ENCODE results near the gene RIMBP2.
"Not testable (repeated sequence)": the region's sequence is repeated elsewhere in the genome, so short reads cannot be mapped to it uniquely, and the experiment has no call there.

Gene RIMBP2

DNA sequence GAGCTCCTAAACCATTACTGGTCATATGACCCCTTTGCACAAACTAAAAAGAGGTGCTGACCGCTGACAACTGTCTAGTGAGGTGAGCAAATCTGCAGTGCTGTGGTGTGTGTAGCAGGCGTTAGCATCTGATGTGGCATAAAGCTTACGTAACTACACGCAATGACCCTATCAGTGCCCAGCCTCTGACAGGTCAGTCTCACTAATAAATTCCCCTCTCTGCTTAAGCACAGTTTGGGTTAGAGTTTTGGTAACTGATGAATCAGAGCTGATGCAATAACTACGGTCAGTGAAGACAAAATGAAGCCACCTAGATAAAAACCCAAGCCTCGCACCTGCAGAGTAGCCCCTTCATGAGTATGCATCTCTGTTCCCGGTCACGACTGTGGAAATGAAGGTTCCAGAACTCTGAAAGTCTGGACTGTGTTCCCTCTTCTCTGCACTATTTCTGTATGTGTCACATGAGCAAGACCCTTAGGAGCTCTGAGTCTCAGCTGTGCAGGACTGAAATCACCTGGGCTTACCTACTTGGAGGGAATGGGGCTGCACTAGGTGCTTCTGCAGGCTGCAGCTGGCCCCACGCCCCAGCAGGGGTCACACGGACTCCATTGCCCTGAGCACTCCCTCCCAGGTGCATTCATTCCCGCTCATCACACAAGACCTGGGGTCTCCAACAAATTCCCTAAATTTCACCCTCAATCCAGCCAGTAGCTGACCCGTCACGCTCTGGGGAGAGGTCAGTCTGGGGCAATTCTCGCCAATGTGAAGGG lies 54.4 kb downstream of the RIMBP2 start:
- no peak for DNase-seq (ENCODE audit: low read depth in 2 of 3, low spot score in 2 of 3)

DNA sequence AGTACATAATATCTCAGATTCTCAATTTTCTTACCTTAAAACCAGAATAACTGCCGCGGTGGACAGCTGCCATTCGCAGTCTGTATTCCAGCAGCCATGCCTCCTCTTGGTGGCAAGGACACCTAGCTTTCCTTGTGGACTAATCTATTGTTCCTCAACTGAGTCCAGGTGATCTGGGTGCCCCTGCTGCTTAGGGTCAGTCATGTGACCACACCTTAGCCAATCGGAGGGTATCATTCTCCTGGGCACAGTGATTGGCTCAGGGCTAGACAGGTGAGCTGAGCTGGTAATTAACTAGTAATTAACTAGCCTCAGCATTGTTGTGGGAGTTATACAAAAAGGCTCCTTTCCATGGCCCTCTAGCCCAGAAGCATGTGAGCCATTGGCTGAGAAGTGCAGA lies 55.0 kb downstream of the RIMBP2 start:
- no peak for DNase-seq (ENCODE audit: low read depth in 2 of 3, low spot score in 2 of 3)

DNA sequence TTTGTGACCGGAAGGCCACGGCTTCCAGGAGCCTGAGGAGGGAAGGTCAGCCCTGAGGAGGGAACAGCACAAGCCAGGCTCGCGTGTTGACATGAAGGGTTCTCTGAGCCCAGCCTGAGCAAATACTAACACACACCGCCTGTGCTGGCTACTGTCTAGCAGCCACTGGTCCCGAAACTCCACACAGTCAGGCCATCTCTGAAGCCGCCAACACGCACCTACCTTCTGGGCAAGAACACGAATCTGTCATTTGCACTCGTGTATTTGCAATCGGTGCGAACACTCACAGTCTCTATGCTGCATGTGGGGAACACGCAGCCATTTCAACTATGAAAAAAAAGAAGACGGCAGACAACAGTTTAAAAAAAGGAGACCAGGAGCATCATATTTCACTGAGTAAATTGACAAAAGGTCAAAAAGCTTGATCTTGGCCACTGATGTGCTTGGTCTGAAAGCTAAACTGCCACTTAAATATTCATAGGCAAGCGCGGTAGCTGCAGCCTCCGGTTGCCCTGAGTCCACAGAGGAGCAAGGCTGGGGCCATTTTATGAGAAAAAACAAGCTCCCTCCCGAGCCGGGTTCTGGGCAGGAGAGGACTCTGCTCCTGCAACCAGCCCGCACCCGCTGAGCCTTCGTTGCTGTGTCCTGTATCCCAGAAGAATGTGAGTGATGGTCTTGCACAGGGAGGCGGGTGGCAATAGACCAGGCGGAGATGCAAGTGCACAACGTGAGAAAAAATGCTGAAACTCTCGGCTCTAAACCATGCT lies 57.8 kb downstream of the RIMBP2 start:
- no peak for DNase-seq (ENCODE audit: low read depth in 2 of 3, low spot score in 2 of 3)

DNA sequence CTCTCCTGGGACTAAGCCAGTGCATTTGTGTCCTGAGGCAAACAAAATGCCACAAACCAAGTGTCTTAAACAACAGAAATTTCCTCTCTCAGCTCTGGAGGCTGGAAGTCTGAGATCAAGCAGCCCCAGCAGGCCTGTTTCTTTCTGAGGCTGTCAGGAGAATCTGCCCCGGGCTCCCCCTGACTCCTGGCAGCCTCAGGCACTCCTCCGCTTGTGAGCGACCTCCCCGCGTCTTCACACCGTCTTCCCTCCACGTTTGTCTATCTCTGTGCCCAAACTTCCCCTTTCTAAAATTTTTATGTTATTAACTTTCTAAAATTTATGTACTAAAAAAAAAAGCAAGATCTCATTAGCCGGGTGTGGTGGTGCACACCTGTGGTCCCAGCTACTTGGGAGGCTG lies 59.7 kb downstream of the RIMBP2 start:
- no peak for DNase-seq (ENCODE audit: low read depth in 2 of 3, low spot score in 2 of 3)

DNA sequence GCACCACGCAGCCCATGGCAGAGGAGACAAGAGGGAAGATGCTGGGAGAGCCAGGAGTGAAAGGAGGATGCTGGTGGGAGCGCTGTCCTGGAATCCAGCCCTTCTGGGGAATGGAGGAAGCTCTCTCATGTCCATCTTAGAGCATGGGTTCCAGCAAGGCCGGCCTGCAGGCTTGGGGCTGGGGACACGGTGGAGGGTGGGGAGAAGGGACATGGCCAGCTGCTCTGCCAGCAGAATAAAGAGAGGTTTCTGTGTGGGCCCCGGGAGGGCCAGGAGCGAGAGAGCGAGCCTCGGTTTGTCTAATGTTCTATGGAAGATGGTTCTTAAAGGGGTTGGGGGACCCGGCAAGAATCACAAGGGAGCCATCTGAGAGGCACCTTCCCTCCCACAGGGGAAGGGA lies 60.2 kb downstream of the RIMBP2 start:
- no peak for DNase-seq (ENCODE audit: low read depth in 2 of 3, low spot score in 2 of 3)

DNA sequence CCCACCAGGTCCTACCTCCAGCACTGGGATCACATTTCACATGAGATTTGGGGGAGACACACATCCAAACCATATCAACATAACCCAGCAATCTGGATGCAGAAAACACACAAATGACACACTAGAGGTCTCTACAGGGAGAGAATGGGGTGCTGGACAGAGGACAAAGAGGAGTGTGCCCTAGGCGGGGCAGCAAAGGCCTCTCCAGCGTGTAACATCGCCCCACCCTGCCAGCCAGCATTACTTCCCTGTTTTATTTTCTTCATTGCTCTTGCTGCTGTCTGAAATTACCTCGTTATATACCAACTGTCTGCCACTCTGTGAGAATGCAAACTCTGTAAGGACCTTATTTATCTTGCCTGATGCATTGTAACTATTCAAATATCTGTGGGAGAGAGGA lies 61.1 kb downstream of the RIMBP2 start:
- DNase-seq (ENCODE audit: low read depth in 2 of 3, low spot score in 2 of 3): no peak

DNA sequence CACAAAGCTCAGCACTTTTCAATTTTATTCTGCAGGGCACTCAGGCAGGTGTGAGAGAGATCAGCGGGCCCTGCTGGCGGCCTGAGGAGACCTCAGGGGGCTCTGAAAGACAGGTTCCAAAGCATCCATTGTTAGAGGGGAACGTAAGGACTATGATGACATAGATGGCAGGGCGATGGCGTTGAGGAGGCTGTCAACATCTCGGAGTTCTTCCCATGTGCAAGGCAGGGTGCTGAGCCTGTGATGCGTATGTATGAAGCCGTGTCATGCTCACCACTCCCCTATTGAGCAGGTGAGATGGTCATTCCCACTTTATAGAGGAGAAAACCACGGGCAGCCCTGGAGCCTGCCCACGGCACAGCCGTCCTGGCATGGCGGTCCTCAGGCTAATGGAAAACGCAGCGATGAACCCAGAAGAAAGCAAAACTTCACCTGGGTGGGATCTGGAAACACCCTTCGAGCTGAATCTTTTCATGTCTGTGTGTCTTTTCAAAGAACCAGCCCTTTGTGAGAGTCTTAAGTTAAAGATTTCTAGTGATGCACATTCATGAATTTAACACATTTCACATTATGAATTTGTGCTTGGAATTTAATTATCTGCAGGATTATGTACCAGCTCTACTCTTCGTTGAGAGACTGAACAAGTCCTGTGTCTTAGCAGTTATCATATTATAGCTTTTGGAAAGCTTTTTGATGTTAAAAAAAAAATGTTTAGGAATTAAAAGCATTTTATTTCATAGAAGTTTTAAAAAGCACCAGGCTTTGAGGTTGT lies 64.7 kb downstream of the RIMBP2 start:
- DNase-seq (ENCODE audit: low read depth in 2 of 3, low spot score in 2 of 3): no peak

DNA sequence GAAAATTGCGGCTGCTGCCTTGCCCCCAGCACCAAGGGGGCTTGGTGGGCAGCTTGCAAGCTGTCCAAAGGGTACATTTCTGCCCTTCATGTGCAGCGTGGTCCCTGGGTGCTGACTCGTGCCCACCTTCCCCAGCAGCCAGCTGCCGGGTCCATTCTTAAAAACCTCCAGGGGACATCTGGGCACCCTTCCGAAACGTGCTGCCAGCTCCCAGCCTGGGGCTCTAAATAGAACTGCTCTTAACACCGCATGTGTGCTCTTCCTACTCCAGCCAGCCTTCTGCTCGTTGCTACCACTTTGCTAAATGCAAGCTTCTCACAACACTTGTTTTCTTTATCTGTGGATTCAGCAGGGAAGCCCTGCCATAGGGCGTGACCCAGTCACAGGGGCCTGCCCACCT lies 66.0 kb downstream of the RIMBP2 start:
- no peak for DNase-seq (ENCODE audit: low read depth in 2 of 3, low spot score in 2 of 3)

DNA sequence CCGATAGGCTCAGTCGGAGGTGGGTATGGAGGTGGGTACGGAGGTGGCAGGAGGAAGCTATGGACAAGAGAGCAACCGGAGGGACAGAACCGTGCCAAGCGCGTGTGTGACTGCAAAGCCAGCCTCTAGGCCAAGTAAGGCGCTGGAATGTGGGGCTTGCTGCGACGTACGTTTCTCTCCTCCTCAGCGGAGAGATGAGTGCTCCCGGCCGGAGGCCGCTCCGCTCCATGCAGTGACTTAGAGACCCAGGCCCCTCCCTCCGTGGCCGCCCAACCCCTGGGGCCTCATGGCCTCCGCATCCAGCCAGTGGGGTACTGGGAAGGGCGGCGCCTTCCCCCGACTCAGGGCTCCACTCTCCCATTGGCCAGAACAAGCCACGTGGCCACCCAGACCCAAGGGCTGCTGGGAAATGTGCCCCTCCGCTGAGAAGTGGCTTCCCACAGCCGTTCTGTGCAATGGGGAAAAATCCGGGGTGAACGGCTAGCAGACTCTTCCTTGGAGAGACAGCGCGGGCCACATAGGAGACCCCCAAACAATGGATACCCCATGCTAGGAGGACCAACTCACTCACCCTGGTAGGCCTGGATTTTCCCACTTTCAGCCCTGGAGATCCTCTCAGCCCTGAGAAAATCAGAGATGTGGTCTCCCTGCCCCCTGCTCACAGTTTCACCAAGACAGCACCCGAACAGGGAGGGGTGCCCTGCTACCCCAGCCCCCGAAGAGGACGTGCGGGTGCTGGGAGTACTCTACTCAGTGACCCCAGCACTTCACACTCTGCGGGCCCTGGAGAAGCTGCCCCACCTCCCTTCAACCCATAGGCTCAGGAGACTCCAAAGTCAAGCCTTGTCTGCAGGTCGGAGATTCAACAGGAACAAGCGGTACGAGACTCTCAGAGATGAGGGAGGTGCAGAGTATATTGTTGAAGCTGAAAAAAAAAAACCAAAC lies 66.7 kb downstream of the RIMBP2 start:
- no peak for DNase-seq (ENCODE audit: low read depth in 2 of 3, low spot score in 2 of 3)

DNA sequence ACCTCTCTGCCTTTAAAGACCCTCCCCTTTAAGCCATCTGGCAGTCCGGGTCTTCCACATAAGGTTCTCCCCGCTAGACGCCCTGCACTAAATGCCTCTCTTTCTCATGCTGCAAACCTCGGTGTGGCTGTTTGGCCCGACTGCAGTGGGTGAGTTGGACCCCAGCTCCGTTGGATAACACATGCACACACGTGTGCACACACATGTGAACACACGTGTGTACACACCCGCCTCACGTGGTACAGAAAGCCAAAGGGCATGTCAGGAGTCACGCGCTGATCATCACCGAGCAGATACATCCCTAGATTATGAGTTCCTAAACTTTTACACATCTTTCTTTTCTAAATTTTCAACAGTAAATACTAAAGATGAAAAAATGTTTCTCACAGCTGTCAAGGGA lies 68.3 kb downstream of the RIMBP2 start:
- DNase-seq (ENCODE audit: low read depth in 2 of 3, low spot score in 2 of 3): no peak

DNA sequence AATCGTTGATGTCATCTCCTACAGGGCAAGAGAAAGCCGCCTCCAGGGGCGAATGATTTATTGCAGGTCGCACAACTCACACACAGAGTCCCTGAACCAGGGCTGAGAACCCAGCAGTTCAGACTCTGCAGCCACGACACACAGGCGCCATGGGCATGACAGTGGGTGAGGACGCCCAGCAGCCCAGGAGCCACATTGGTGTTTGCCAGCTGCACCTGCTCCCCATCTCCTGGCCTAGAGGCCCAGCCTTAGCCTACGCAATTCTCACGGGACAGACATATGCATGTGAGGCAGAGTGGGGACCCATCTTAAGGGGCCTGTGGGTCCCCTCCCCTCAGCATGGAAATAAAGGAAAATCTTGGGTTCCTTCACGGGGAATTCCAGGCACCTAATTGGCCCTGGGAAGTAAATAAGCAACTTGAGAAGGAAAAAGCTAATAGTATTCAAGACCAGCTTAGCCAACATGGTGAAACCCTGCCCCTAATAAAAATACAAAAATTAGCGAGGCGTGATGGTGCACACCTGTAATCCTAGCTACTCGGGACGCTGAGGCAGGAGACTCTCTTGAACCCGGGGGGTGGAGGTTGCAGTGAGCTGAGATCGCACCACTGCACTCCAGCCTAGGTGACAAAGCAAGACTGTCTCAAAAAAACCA lies 69.3 kb downstream of the RIMBP2 start:
- no peak for DNase-seq (ENCODE audit: low read depth in 2 of 3, low spot score in 2 of 3)

DNA sequence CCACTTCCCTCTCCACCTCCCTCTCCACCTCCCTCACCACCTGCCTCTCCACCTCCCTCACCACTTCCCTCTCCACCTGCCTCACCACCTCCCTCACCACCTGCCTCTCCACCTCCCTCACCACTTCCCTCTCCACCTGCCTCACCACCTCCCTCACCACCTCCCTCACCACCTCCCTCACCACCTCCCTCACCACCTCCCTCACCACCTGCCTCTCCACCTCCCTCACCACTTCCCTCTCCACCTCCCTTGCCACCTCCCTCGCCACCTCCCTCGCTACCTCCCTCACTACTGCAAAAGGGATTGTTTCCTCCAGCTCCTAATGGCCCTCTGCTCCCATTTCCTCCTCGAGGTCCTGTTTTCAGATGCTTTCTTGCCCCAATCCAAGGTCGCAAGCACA lies 69.9 kb downstream of the RIMBP2 start:
- DNase-seq (ENCODE audit: low read depth in 2 of 3, low spot score in 2 of 3): not testable (repeated sequence)

DNA sequence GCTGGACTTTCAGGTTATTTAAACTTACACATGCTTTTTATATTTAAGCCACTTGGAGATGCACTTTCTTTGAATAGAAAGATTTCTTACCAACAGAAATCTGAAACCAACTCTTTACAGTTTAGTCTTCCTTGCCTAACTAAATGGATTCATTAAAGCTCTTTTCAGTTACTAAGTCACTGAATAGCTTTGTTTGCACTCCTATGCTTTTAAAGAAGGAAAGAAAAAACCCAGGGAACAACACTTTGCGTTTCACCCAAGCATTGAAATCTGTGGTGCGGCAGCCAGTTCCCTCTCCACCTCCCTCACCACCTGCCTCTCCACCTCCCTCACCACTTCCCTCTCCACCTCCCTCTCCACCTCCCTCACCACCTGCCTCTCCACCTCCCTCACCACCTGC lies 70.3 kb downstream of the RIMBP2 start:
- no peak for DNase-seq (ENCODE audit: low read depth in 2 of 3, low spot score in 2 of 3)

DNA sequence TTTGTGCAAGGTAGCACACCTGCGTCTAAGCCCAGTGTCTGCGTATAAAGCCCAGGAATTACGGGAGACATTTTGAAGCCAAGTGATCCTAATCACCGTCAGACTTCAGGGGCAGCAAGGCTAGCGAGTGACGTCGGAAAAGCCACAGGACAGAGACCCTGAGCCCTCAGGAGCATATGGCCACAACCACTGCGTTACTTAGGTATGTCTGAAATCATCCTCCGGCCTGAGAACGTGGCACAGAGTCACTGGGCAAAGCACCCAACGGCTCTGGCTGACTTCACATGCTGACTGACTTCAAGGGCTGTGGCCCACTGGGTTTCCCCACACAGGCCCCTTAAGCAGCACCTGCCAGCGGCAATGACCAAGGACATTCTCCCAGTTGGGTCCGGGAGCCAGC lies 71.5 kb downstream of the RIMBP2 start:
- DNase-seq (ENCODE audit: low read depth in 2 of 3, low spot score in 2 of 3): no peak

DNA sequence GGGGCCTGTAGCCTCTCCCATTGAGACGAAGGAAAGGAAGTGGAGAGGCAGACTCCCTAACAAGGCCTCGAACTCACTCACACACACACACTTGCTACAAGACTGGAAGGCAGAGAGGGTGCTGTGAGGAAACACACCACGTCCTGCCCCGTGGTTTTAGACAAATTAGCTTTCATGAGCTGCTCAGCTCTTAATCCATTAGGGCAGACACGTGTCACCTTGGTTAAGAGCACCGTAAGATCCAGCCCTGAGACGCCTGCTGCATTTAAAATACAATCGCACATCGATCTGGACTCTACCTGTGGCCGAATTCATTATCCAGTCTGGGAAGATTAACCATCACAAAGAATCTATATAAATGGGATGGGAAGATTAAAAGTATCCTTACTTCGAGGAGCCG lies 72.0 kb downstream of the RIMBP2 start:
- DNase-seq (ENCODE audit: low read depth in 2 of 3, low spot score in 2 of 3): no peak

DNA sequence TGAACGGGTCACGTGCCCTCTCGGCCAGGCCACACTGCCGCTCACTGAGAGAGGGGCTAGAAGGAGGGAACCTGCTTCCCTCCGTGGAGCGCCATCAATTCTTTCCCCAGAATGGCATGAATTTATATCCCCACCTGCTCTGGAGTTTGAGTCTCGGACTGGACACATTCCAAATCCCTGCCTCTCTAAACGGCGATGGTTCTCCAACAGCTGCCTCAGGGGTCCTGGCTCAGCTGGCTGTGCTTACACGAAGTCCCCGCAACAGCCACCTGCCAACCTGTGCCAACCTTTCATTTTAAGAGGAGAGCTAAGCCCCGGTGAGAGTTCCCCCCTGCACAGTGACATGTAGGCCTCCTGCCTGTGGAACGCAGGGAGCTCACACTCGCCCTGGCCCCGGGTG lies 73.2 kb downstream of the RIMBP2 start:
- no peak for DNase-seq (ENCODE audit: low read depth in 2 of 3, low spot score in 2 of 3)

DNA sequence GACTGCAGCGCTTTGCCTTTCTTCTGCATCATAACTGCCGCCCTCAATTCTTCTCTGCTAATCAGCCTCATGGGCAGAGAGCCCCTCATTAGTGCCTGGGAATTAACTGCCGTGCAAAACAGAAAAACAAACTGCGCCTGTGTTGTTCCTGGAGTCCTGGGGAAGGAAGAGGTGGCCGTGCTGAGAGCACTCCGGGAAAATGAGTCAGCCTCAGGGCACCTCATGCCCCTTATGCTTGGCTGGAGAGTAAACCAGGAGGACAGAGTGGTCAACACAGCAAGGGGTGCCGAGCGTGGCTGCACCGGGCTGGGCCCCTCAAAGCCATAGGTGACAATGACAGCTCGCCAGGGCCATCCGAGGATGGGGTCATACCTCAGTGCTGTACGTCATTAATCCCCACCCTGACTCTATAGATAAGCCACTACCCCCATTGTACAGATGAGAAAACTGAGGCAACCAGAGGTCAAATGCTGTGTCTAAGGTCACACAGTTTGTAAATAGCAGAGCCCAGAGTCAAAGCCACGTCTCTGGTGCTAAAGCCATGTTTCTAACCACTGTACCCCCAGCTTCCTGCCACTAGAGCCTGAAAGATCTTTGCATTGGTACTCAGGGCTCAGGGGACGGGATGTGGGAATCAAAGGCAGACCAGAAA lies 74.4 kb downstream of the RIMBP2 start:
- no peak for DNase-seq (ENCODE audit: low read depth in 2 of 3, low spot score in 2 of 3)

DNA sequence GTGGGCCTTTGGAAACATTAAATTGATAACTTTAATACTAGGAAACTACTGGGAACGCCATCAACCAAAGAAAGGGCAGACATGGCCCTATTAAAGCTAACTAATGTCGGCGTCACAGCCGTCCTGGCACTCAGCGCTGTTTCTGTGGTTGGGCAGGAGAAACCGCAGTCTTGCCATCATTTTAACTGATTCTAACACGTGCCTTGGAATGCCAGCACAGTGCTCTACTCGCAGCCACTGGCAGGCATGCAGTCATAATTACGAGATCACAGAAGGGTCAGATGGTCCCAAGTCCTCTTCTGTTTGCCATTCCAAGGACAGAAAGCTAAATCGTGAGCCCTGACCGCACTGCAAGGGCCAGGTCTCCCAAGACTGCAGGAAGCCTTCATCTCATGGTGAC lies 75.2 kb downstream of the RIMBP2 start:
- no peak for DNase-seq (ENCODE audit: low read depth in 2 of 3, low spot score in 2 of 3)

DNA sequence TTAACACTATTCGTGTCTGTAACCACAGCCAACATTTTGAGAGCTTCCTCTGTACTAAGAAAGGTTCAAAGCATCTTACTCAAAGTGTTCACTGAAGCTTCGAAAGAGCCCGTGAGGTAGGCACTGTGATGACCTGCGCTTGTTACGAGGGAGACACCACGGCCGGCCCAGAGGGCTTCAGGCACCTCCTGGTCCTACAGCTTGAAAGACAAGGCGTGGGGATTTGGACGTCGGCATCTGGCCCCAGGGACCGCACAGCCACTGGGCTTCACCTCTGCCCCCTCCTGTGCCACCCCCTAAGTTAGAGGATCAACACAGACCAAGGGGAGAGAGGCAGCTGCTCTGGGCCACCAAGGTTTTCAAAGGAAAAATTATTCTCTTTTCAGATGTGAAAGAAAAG lies 75.6 kb downstream of the RIMBP2 start:
- DNase-seq (ENCODE audit: low read depth in 2 of 3, low spot score in 2 of 3): no peak
